HEK293T (cell line): ENCODE results near the gene PDSS2.

ENCODE experiments used
- ELF4 ChIP-seq: fragments of 450-650 bp; IDR thresholded peaks from 2 replicates; pipeline ENCODE4 v1.6.1; 2017; ENCODE audit warnings: antibody characterized with exemption
- FOXA1 ChIP-seq: fragments of 450-650 bp; IDR thresholded peaks from 2 replicates; pipeline ENCODE4 v1.6.1; 2016; ENCODE audit warnings: mild to moderate bottlenecking
- FOXK2 ChIP-seq: fragments of 450-650 bp; IDR thresholded peaks from 2 replicates; pipeline ENCODE4 v1.6.1; 2016; ENCODE audit warnings: mild to moderate bottlenecking
- FOXM1 ChIP-seq: fragments of 450-650 bp; IDR thresholded peaks from 2 replicates; pipeline ENCODE4 v1.6.1; 2017; ENCODE audit warnings: mild to moderate bottlenecking, borderline replicate concordance
- TF ChIP-seq, protein P1 (sequence below): fragments of 450-650 bp; IDR thresholded peaks from 2 replicates; pipeline ENCODE4 v1.6.1; 2016

DNA sequence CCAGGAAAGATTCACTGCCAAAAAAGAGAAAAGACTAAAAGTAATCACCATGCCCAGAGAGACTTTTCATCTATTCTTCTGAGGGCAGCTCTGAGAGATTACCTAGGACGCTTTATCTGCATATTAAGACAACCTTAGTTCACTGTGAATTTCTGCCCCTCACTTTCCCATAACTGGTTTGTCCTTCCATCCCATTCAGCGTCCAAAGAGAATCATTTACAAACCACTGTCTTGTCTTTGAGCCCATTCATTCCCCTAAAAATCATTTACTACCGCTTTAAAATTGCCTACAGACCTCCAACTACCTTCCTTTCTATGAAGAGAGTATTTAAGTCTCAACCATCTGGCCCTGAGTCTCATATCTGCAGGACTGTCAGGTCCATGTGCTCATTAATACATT is 149.0 kb downstream of the PDSS2 start:
- TF ChIP-seq FOXA1: no peak
- TF ChIP-seq FOXK2: no peak
- TF ChIP-seq, protein P1, sequence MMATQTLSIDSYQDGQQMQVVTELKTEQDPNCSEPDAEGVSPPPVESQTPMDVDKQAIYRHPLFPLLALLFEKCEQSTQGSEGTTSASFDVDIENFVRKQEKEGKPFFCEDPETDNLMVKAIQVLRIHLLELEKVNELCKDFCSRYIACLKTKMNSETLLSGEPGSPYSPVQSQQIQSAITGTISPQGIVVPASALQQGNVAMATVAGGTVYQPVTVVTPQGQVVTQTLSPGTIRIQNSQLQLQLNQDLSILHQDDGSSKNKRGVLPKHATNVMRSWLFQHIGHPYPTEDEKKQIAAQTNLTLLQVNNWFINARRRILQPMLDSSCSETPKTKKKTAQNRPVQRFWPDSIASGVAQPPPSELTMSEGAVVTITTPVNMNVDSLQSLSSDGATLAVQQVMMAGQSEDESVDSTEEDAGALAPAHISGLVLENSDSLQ: no peak
- TF ChIP-seq ELF4: no peak
- no peak for TF ChIP-seq FOXM1
